ENCODE results near the gene CHI3L1.

GRCh38 chr1:203158423-203158822 lies 28.1 kb downstream of the CHI3L1 start:
- TF ChIP-seq CTCF (IDR thresholded peaks at IDR 0.05), result no peak
- no peak for TF ChIP-seq GABPA (IDR thresholded peaks at IDR 0.05; ENCODE audit: low read depth)
- TF ChIP-seq RFX5 (IDR thresholded peaks at IDR 0.05; ENCODE audit: low read length), result no peak
- no peak for TF ChIP-seq FOSL2 (IDR thresholded peaks at IDR 0.05; ENCODE audit: borderline replicate concordance, low read depth)
- no peak for TF ChIP-seq TAF1 (IDR thresholded peaks at IDR 0.05; ENCODE audit: borderline replicate concordance, low read depth, low read length)
- TF ChIP-seq CHD2 (IDR thresholded peaks at IDR 0.05; ENCODE audit: low read length, partially characterized antibody), result no peak
- TF ChIP-seq ZBTB33 (IDR thresholded peaks at IDR 0.05; ENCODE audit: borderline replicate concordance, low read depth), result no peak
- TF ChIP-seq RXRA (IDR thresholded peaks at IDR 0.05; ENCODE audit: borderline replicate concordance, low read depth), result no peak
- no peak for TF ChIP-seq EP300 (IDR thresholded peaks at IDR 0.05; ENCODE audit: borderline replicate concordance in 1 of 2, low read depth in 1 of 2, low read length in 1 of 2)

Measured in SK-N-SH (cell line).